ENCODE measurements around the gene ZNF236.

GRCh38 chr18:76958692-76959341 is 136.5 kb downstream of the ZNF236 start:
- TF ChIP-seq CTCF (IDR thresholded peaks at IDR 0.05; ENCODE audit: extremely low read depth in 1 of 2, insufficient read depth in 1 of 2, low read depth in 1 of 2, low read length in 2 of 2) (no peak), POLR2A (IDR thresholded peaks at IDR 0.05; ENCODE audit: low read depth, low read length) (no peak)

All from endothelial cell of umbilical vein (primary cell).